Measurements from ENCODE around the gene TP53I13.

The TP53I13 gene

DNA sequence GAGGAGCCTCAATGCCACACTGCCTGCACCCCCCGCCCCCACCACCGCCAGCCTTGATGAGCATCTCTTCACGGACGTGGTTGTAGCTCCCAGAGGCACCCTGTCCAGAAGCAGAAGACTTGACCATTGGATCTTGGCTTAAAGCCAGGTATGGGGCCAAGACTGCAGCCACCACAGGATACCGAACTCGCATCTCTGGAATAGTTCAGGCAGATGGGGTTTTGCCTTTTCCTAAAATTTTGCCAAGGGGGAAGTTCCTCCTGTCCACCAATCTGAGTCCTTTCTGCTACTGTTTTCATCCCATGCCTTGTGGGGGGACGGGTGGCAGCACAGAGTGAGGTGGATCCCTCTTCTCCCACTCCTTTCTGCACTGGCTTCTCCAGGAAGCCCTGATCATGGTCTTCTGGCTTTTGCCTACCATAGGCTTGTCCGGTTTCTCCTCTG, 53.3 kb downstream of the TP53I13 start:
- no peak for DNase-seq
- Mint-ChIP-seq H3K4me1 (peaks cover 79% of the 10 kb centered on the region), H3K4me3 (peak overlapping the region; percentile 70 to 90), H3K27ac (peak overlapping the region in 1 of 2 donors; percentile 89), H3K9me3 (no peaks in the 10 kb centered on the region), H3K27me3 (no peaks in the 10 kb centered on the region)
- no peak for ATAC-seq

Data from stimulated activated naive CD8-positive, alpha-beta T cell treated with anti-CD3 and anti-CD28 coated beads, Interleukin-15, amount 100 ng/mL, for 72 hours (primary cell).